HFF-Myc (cell line): ENCODE results near the gene HRH4.

Experiments
- DNase-seq: peaks from one replicate; pipeline ENCODE4 v3.0.0-alpha.2; 2011; ENCODE audit warnings: low read depth; ENCODE audit errors: extremely low read depth
- H3K4me3 ChIP-seq: replicated peaks from 2 replicates; pipeline ENCODE4 v1.5.1; 2011; ENCODE audit warnings: low read depth, mild to moderate bottlenecking, control low read depth, low read length
- TF ChIP-seq, protein P1 (sequence below): IDR thresholded peaks from 2 replicates; pipeline ENCODE4 v1.5.1; 2012; ENCODE audit warnings: mild to moderate bottlenecking, low read depth, low read length, control low read depth; ENCODE audit errors: missing control alignments

The HRH4 gene

DNA sequence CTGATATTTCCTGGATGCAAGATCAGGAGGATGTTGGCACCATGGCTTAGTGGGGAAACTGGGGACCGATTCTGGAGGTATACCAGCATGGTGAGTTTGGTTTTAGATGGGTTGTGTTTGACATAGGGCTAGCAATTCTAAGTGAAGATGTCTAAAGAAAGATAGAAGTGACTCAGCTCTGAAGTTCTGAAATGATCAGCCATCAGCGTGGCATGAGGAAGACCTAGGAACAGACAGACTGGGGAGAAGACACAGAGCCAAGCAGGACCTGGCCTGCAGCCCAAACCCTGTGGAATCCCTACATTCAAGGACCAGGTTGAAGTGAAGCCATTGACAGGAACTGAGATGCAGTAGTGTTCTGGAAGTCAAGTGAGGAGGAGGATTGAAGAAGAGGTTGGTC, 39.8 kb downstream of the HRH4 start:
- TF ChIP-seq, protein P1, sequence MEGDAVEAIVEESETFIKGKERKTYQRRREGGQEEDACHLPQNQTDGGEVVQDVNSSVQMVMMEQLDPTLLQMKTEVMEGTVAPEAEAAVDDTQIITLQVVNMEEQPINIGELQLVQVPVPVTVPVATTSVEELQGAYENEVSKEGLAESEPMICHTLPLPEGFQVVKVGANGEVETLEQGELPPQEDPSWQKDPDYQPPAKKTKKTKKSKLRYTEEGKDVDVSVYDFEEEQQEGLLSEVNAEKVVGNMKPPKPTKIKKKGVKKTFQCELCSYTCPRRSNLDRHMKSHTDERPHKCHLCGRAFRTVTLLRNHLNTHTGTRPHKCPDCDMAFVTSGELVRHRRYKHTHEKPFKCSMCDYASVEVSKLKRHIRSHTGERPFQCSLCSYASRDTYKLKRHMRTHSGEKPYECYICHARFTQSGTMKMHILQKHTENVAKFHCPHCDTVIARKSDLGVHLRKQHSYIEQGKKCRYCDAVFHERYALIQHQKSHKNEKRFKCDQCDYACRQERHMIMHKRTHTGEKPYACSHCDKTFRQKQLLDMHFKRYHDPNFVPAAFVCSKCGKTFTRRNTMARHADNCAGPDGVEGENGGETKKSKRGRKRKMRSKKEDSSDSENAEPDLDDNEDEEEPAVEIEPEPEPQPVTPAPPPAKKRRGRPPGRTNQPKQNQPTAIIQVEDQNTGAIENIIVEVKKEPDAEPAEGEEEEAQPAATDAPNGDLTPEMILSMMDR: no peak
- no peak for DNase-seq
- no peak overlapping the region for H3K4me3 ChIP-seq

DNA sequence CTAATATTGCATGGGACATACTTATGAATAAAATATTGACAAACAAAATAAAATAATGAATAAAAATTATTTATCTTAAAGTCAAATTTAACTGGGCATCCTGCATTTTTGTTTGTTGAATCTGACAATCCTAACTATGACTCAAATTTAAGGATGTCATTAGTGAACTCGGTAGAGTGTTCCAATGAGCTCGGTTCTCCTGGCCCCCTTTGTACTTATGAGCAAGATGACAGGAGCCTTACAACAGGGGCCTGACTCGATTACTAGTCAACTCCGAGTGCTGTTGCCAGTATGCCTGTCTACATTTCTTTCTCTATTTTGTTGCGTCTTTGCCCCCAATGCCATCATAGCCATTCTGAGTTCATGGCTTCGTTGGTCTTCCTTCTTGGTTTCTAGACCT, 40.3 kb downstream of the HRH4 start:
- TF ChIP-seq, protein P1: no peak
- no peak for DNase-seq

DNA sequence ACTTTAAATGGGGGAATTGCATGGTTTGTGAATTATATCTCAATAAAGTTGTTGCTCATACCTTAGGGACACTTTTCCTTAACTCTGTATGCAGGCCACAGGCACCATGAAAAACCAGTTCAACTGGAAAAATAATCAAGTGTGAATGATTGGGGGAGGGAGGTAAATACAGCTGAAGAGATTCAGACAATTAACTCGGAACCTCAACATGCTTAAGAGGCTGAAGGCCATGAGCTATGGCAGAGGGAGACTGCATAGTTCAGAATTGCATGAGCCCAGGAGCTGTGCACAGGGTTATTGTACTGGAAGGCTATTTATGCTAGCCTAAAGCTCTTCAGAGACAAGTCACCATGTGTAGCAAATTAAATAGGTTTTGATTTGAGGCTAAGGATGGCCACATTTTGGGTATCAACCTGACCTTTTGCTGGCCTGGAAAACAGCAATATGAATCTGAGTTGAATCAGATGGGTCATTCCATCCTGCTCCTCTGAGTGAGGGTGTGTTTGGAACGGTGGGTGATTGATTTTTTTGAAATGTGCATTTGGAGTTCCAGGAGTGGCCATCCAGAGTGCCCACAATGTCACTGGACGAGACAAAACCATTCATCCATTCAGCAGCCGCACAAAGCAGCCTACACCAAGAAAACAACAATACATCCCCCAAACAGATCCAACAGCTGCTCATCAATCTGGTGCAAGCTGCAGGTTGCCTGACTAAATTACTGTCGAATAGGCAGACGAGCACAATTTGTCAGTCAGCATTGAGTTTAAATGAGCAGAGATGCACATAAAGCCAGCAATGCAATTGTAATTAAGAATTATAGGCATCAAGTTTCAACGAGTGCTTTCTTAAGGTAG, 42.5 kb downstream of the HRH4 start:
- DNase-seq: no peak
- TF ChIP-seq, protein P1: no peak
- no peak overlapping the region for H3K4me3 ChIP-seq

More for the DNA sequence above, 40.3 kb downstream of the HRH4 start:
- H3K4me3 ChIP-seq: no peak overlapping the region

DNA sequence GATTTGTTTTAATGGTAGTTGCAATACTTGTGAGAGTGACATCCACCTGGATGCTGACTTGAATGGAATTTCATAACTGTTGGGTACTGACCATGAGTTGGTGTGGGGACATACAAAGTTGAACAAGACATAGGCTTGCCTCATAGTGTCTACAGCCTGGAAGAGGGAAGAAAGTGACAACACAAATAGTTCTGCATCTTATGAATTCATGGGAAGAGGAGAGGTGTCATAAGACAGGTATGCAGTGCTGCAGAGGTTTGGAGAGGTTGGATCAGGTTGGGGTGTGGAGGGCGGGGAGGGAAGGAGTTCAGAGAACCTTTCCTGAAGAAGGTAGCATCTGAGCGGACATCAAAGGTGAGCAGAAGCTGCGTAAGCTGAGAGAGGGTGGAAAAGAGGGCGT, 44.0 kb downstream of the HRH4 start:
- TF ChIP-seq, protein P1: no peak
- no peak overlapping the region for H3K4me3 ChIP-seq
- DNase-seq: no peak

DNA sequence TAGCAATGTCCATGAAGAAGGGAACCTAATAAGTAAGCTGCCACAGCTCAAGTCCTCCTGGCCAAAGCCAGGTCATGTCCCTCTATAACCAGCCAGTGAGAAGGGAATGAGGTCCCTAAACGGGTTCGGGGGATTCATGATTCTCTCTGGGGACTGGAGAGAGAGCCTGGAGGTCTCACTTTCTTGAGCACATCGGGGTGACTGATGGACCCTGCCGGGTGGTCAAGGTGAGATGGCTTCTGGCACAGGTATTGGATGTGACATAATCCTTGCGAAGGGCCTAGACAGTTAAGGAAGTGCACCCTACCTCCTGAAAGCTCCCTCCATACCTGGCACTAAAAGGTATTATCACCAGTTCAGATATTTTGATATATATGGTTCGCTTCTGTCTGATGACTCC, 45.7 kb downstream of the HRH4 start:
- TF ChIP-seq, protein P1: no peak
- no peak for DNase-seq
- H3K4me3 ChIP-seq: no peak overlapping the region

DNA sequence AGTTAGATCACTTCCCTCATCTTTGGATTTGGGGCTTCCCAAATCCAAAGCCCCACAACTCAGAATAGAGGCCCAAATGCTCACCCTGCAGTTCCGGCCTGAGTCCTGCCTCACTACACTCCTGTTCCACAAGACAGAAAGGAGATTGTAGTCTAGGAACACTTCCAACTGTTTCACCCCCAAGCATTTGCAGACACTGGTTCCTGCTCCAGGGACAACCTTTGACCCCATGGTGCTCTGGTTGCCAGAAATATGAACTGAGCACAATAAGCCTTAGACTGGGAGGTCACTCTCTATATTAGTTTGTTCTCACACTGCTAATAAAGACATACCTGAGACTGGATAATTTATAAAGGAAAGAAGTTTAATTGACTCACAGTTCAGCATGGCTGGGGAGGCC, 49.0 kb downstream of the HRH4 start:
- TF ChIP-seq, protein P1: no peak
- no peak overlapping the region for H3K4me3 ChIP-seq
- no peak for DNase-seq
